ENCODE data around the gene ENHO.

DNA sequence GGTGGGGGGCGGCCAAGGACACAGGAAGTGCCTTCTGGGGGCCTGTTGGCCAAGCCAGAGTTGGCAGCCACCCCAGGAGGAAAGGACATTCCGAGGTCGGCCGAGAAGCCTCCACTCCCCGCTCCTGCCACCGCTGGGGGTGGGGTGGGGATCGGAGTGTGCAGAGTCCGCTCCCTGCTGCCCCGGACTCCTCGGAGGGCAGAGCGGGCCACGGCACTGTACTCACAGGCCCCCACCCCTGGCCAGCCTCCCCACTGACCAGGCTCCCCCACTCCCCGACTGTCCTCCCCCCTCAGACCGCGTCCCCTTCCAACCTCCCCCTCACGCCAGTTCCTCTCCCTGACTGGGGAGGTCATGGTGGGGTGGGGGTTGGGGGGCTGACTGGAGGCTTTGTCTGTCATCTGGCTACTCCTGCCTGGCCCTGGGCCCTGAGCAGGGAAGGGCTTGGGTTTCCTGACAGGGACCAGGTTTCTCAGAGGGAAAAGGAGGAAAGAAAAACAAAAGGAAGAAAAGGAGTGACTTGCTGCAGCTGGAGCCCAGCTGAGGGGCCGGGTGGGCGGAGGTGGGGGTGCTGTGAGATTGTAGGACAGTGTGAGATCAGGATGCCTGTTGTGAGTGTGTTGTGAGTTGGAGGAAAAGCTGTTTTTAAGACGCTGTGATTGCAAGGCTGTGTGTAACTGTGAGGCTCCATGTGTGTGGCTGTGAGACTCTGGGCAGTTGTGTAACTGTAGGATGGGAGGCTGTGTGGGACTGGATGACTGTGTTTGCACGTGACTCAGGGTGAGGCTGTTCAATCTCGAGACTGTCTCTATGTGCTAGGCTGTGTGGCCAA is 37.0 kb upstream of the ENHO start:
- TF ChIP-seq, protein P1, sequence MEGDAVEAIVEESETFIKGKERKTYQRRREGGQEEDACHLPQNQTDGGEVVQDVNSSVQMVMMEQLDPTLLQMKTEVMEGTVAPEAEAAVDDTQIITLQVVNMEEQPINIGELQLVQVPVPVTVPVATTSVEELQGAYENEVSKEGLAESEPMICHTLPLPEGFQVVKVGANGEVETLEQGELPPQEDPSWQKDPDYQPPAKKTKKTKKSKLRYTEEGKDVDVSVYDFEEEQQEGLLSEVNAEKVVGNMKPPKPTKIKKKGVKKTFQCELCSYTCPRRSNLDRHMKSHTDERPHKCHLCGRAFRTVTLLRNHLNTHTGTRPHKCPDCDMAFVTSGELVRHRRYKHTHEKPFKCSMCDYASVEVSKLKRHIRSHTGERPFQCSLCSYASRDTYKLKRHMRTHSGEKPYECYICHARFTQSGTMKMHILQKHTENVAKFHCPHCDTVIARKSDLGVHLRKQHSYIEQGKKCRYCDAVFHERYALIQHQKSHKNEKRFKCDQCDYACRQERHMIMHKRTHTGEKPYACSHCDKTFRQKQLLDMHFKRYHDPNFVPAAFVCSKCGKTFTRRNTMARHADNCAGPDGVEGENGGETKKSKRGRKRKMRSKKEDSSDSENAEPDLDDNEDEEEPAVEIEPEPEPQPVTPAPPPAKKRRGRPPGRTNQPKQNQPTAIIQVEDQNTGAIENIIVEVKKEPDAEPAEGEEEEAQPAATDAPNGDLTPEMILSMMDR (IDR thresholded peaks at IDR 0.05), result no peak
- no peak for TF ChIP-seq POLR2A (IDR thresholded peaks at IDR 0.05)
